Transverse colon (tissue), 4 donors: ENCODE measurements around the gene KPNB1. TPM values are rescaled to one million over a fixed set of nuclear protein-coding genes. Genes with fewer than 3 reads are reported as not detected.
A peak's percentile ranks its signal among the peaks of the same experiment; 100 is the strongest.

Source experiments
- DNase-seq: peaks from one replicate; pipeline ENCODE4 v3.0.0-alpha.2; 2019
- H3K27ac ChIP-seq, 4 donors: fragments of 200-600 bp; sonication (generic); 2 replicates each; pipeline ENCODE4 v1.5.1; 2016 to 2018; ENCODE audit warnings: inconsistent platforms in 4 of 4
- H3K27me3 ChIP-seq: fragments of 200-600 bp; sonication (generic); 2 replicates; pipeline ENCODE4 v1.5.1; 2017; ENCODE audit warnings: inconsistent platforms
- H3K36me3 ChIP-seq, 4 donors: fragments of 200-600 bp; sonication (generic); 2 replicates each; pipeline ENCODE4 v1.5.1; 2017 to 2019; ENCODE audit warnings: inconsistent platforms in 4 of 4
- H3K4me1 ChIP-seq, 4 donors: fragments of 200-600 bp; sonication (generic); 2 replicates each; pipeline ENCODE4 v1.5.1; 2017 to 2020; ENCODE audit warnings: inconsistent platforms in 4 of 4
- H3K4me3 ChIP-seq, 4 donors: fragments of 200-600 bp; sonication (generic); 1 replicate in 1 of 4; 2 replicates in 3 of 4; pipeline versions ENCODE4 v1.5.1 to v1.6.1; 2017 to 2019; ENCODE audit warnings: inconsistent platforms in 4 of 4
- H3K9me3 ChIP-seq, 2 donors: fragments of 200-600 bp; sonication (generic); 2 replicates each; pipeline ENCODE4 v1.5.1; 2017 to 2019; ENCODE audit warnings: inconsistent platforms in 2 of 2
- CTCF ChIP-seq, 5 experiments: fragments of 200-600 bp in 3 of 5; fragments of 450-650 bp in 2 of 5; sonication (generic) in 3 of 5; IDR thresholded peaks; 1 replicate in 2 of 5; 2 replicates in 3 of 5; pipeline ENCODE4 v1.5.1; 2016 to 2017; ENCODE audit warnings: antibody characterized with exemption in 5 of 5, inconsistent platforms in 3 of 5, mild to moderate bottlenecking in 2 of 5, moderate library complexity in 1 of 5
- EP300 ChIP-seq: sonication (generic); formaldehyde crosslinking; IDR thresholded peaks from one replicate; pipeline ENCODE4 v1.6.1; 2017; ENCODE audit warnings: antibody characterized with exemption, low read depth
- POLR2A ChIP-seq: fragments of 450-650 bp; IDR thresholded peaks from one replicate; pipeline ENCODE4 v1.6.1; 2016; ENCODE audit warnings: antibody characterized with exemption, mild to moderate bottlenecking, moderate library complexity
- POLR2AphosphoS5 ChIP-seq, 3 donors: sonication (generic); formaldehyde crosslinking; IDR thresholded peaks; one replicate each; pipeline ENCODE4 v1.6.1; 2016; ENCODE audit warnings: antibody characterized with exemption in 3 of 3
- WGBS, 2 donors: methylation state at CpG; one replicate each; pipeline ENCODE4 v1.1.5; 2018; ENCODE audit warnings: low coverage in 1 of 2; 5-methylcytosine and 5-hydroxymethylcytosine counted together
- in situ Hi-C, 4 donors: fragments of 200-750 bp; cut with MboI; loops; one replicate each; pipeline versions ENCODE4 v1.15.0 to v1.15.1; 2017; ENCODE audit warnings: low sequenced_read_pairs in 3 of 4, low pct_ligation_motif_present in 1 of 4, low pct_unique_long_range_greater_than_20kb in 1 of 4
- intact Hi-C: fragments of 100-400 bp; cut with DNase I; formaldehyde crosslinking; loops from one replicate; pipeline ENCODE4 v1.15.1; 2023; ENCODE audit warnings: low total_unique reads
- total RNA-seq, 4 donors: library from RNA; depleted of rRNA; stranded (reverse); fragments of >200 nt; gene quantifications; one replicate each; pipeline ENCODE4 v1.1.0, GENCODE V29; 2016

KPNB1 gene
- total RNA-seq, 4 donors from 2014 or later = 39.2 to 176 (median 133) TPM

- Histone ChIP-seq H3K27ac (no peak overlapping the region), H3K27me3 (peaks cover 39% of the 10 kb centered on the region), H3K4me1 (peaks cover 0 to 4% (median under 1%) of the 10 kb centered on the region in 4 donors), H3K9me3 (no peaks in the 10 kb centered on the region), H3K4me3 (no peak overlapping the region), H3K36me3 (no peaks in the 10 kb centered on the region)
- in situ Hi-C loops (no loop called here), intact Hi-C loops (no loop called here)
- DNase-seq = no peak
- no peak for TF ChIP-seq EP300
- no peak for TF ChIP-seq POLR2AphosphoS5 (IDR thresholded peaks at IDR 0.05)
- TF ChIP-seq POLR2A = no peak
- no peak for TF ChIP-seq CTCF (IDR thresholded peaks at IDR 0.05)
- 78% methylated on average over 10 of the region's 10 CpGs; no CpG with 5 or more reads in 1 of the 2 donors for WGBS, 2 donors
These were observed 66.1 kb downstream of the KPNB1 start for GRCh38 chr17:47715669-47716325.

- Histone ChIP-seq H3K4me1 (peaks cover 0 to 10% (median 3%) of the 10 kb centered on the region in 4 donors), H3K27me3 (peaks cover 45% of the 10 kb centered on the region), H3K36me3 (no peaks in the 10 kb centered on the region), H3K27ac (no peak overlapping the region), H3K4me3 (no peak overlapping the region), H3K9me3 (no peaks in the 10 kb centered on the region)
- in situ Hi-C loops (no loop called here), intact Hi-C loops (no loop called here)
- no peak for TF ChIP-seq POLR2A
- TF ChIP-seq CTCF (IDR thresholded peaks at IDR 0.05) = no peak
- TF ChIP-seq POLR2AphosphoS5 (IDR thresholded peaks at IDR 0.05) = no peak
- no peak for TF ChIP-seq EP300
- 75% methylated on average over 3 of the region's 3 CpGs; no CpG with 5 or more reads in 1 of the 2 donors for WGBS, 2 donors
- DNase-seq = no peak
These were observed 66.7 kb downstream of the KPNB1 start for GRCh38 chr17:47716375-47716774.

- DNase-seq = no peak
- intact Hi-C loops = no loop called here
These were observed 67.6 kb downstream of the KPNB1 start for GRCh38 chr17:47717261-47717697.

More at GRCh38 chr17:47717261-47717697, 67.6 kb downstream of the KPNB1 start:
- no peaks in the 10 kb centered on the region for H3K36me3 ChIP-seq
- WGBS, 2 donors = 60% methylated on average over 2 of the region's 2 CpGs; no CpG with 5 or more reads in 1 of the 2 donors
- H3K9me3 ChIP-seq = no peaks in the 10 kb centered on the region
- H3K27me3 ChIP-seq = peaks cover 54% of the 10 kb centered on the region
- no peak overlapping the region for H3K27ac ChIP-seq
- H3K4me3 ChIP-seq = no peak overlapping the region
- peak in 2 of 5 experiments; percentile 6 to 13 for TF ChIP-seq CTCF (IDR thresholded peaks at IDR 0.05)
- no peak for TF ChIP-seq POLR2AphosphoS5 (IDR thresholded peaks at IDR 0.05)
- in situ Hi-C loops = no loop called here
- peaks cover 0 to 11% (median 6%) of the 10 kb centered on the region in 4 donors for H3K4me1 ChIP-seq
